ENCODE results near the gene RBM28.

GRCh38 chr7:128385988-128386925 is 42.5 kb upstream of the RBM28 start:
- TF ChIP-seq CTCF (IDR thresholded peaks at IDR 0.05) = no peak
- TF ChIP-seq POLR2A (IDR thresholded peaks at IDR 0.05) = no peak
